MCF 10A (cell line): ENCODE measurements around the gene CCDC201. TPM values are rescaled to one million over a fixed set of nuclear protein-coding genes. Genes with fewer than 3 reads are reported as not detected.
"Not testable (repeated sequence)": the region's sequence is repeated elsewhere in the genome, so short reads cannot be mapped to it uniquely, and the experiment has no call there.

Source experiments
- BruUV-seq: library from RNA; stranded (reverse); fragments of 400-500 nt; replicated peaks from 2 replicates; lab custom pipeline; 2021; lab: Mats Ljungman, UMichigan
- CTCF ChIA-PET: fragments of 300-600 bp; sonication (Branson Sonifier 250); formaldehyde crosslinking; extraction: SDS; loops from one replicate; lab custom pipeline; 2021; ENCODE audit warnings: antibody characterized with exemption, inconsistent platforms; lab: Yijun Ruan, JAX
- POLR2A ChIA-PET: fragments of 300-600, 350-650 bp; sonication (Branson Sonifier 250); formaldehyde crosslinking; extraction: SDS; loops from one replicate; lab custom pipeline; 2020; ENCODE audit warnings: antibody characterized with exemption, inconsistent platforms; lab: Yijun Ruan, JAX
- DNase-seq: peaks from one replicate; pipeline ENCODE4 v3.0.0-alpha.2; 2018; ENCODE audit not compliant: unreplicated experiment
- H3K27ac Mint-ChIP-seq: one replicate; pipeline ENCODE4 v1.8.0; 2022; ENCODE audit warnings: mild to moderate bottlenecking, low read depth, mixed read lengths; ENCODE audit not compliant: unreplicated experiment
- H3K27me3 Mint-ChIP-seq: one replicate; pipeline ENCODE4 v1.8.0; 2022; ENCODE audit warnings: mixed read lengths; ENCODE audit not compliant: insufficient read depth, unreplicated experiment
- H3K36me3 Mint-ChIP-seq: one replicate; pipeline ENCODE4 v1.8.0; 2022; ENCODE audit warnings: mild to moderate bottlenecking, moderate library complexity, mixed read lengths; ENCODE audit not compliant: insufficient read depth, unreplicated experiment
- H3K4me1 Mint-ChIP-seq: one replicate; pipeline ENCODE4 v1.8.0; 2022; ENCODE audit warnings: mixed read lengths; ENCODE audit not compliant: insufficient read depth, unreplicated experiment
- H3K4me3 Mint-ChIP-seq: one replicate; pipeline ENCODE4 v1.8.0; 2022; ENCODE audit warnings: mild to moderate bottlenecking, moderate library complexity, mixed read lengths; ENCODE audit not compliant: unreplicated experiment
- H3K9me3 Mint-ChIP-seq: one replicate; pipeline ENCODE4 v1.8.0; 2022; ENCODE audit warnings: mixed read lengths; ENCODE audit not compliant: unreplicated experiment
- CTCF ChIP-seq: fragments of 200-600 bp; IDR thresholded peaks from one replicate; pipeline ENCODE4 v1.8.0; 2022; ENCODE audit warnings: antibody characterized with exemption, mild to moderate bottlenecking; ENCODE audit not compliant: unreplicated experiment
- intact Hi-C: fragments of 100-400 bp; cut with micrococcal nuclease; formaldehyde crosslinking; loops from 2 replicates; pipeline ENCODE4 v1.14.1; 2022
- total RNA-seq: library from RNA; stranded (reverse); gene quantifications from 2 replicates; pipeline ENCODE4 v1.2.3, GENCODE V29; 2022

Gene CCDC201
- total RNA-seq, 1 experiment from 2014 or later = not detected

GRCh38 chr7:45865594-45866410 is 7.1 kb downstream of the CCDC201 start:
- intact Hi-C loops = no loop called here
- no peak for DNase-seq
- Mint-ChIP-seq H3K9me3 (no peaks in the 10 kb centered on the region), H3K4me3 (no peak overlapping the region), H3K36me3 (no peaks in the 10 kb centered on the region), H3K27ac (no peak overlapping the region), H3K27me3 (no peaks in the 10 kb centered on the region), H3K4me1 (no peaks in the 10 kb centered on the region)
- POLR2A ChIA-PET = interaction anchor here (0.6 kb wide), 1 partner anchor 832 kb away, joined by 3 read pairs; no protein-coding TSS in a partner anchor
- CTCF ChIA-PET = interaction anchor here (0.5 to 1.2 kb wide), 3 partner anchors 25 to 826 kb away, joined by 4 to 5 read pairs (median 5); no protein-coding TSS in a partner anchor
- TF ChIP-seq CTCF = no peak
- no TSS peak for BruUV-seq

GRCh38 chr7:45863715-45864114 is 9.2 kb downstream of the CCDC201 start:
- no peaks in the 10 kb centered on the region for H3K36me3 Mint-ChIP-seq
- H3K9me3 Mint-ChIP-seq = no peaks in the 10 kb centered on the region
- BruUV-seq = no TSS peak
- no peak overlapping the region for H3K27ac Mint-ChIP-seq
- intact Hi-C loops = no loop called here
- no peaks in the 10 kb centered on the region for H3K4me1 Mint-ChIP-seq
- ChIA-PET POLR2A (no interaction called here), CTCF (interaction anchor here (0.7 to 1.1 kb wide), 2 partner anchors 27 to 375 kb away, joined by 3 read pairs; no protein-coding TSS in a partner anchor)
- DNase-seq = no peak
- peaks cover 15% of the 10 kb centered on the region for H3K27me3 Mint-ChIP-seq
- TF ChIP-seq CTCF = no peak
- H3K4me3 Mint-ChIP-seq = no peak overlapping the region

- peaks cover 15% of the 10 kb centered on the region for H3K27me3 Mint-ChIP-seq
- DNase-seq, CTCF ChIA-PET, H3K27ac Mint-ChIP-seq, H3K4me3 Mint-ChIP-seq, H3K9me3 Mint-ChIP-seq, intact Hi-C loops, BruUV-seq, H3K4me1 Mint-ChIP-seq, POLR2A ChIA-PET, H3K36me3 Mint-ChIP-seq: not testable (repeated sequence)
Measured at GRCh38 chr7:45856888-45857287, 16.0 kb downstream of the CCDC201 start.

GRCh38 chr7:45855680-45856079 is 17.2 kb downstream of the CCDC201 start:
- BruUV-seq, H3K4me3 Mint-ChIP-seq, H3K27ac Mint-ChIP-seq, POLR2A ChIA-PET, DNase-seq, H3K9me3 Mint-ChIP-seq, H3K36me3 Mint-ChIP-seq, H3K4me1 Mint-ChIP-seq, intact Hi-C loops: not testable (repeated sequence)
- CTCF ChIA-PET = interaction anchor here (0.8 kb wide), 2 partner anchors 13 to 121 kb away, joined by 3 read pairs; no protein-coding TSS in a partner anchor
- peaks cover 15% of the 10 kb centered on the region for H3K27me3 Mint-ChIP-seq

- H3K4me3 Mint-ChIP-seq, DNase-seq, H3K9me3 Mint-ChIP-seq, H3K27ac Mint-ChIP-seq, POLR2A ChIA-PET, H3K36me3 Mint-ChIP-seq, BruUV-seq, H3K27me3 Mint-ChIP-seq, H3K4me1 Mint-ChIP-seq: not testable (repeated sequence)
- intact Hi-C loops = loop anchor here (5.0 kb wide), 1 partner anchor 86 kb away; no protein-coding TSS in a partner anchor
- CTCF ChIA-PET = interaction anchor here (0.7 to 1.7 kb wide), 4 partner anchors 70 to 698 kb away, joined by 3 to 8 read pairs (median 4); no protein-coding TSS in a partner anchor
Measured at GRCh38 chr7:45853491-45853890, 19.4 kb downstream of the CCDC201 start.

GRCh38 chr7:45852984-45853383 is 19.9 kb downstream of the CCDC201 start:
- H3K36me3 Mint-ChIP-seq, H3K4me1 Mint-ChIP-seq, BruUV-seq, CTCF ChIA-PET, H3K27me3 Mint-ChIP-seq, DNase-seq, POLR2A ChIA-PET, H3K4me3 Mint-ChIP-seq, H3K9me3 Mint-ChIP-seq, H3K27ac Mint-ChIP-seq: not testable (repeated sequence)
- intact Hi-C loops = loop anchor here (5.0 kb wide), 1 partner anchor 86 kb away; no protein-coding TSS in a partner anchor

GRCh38 chr7:45848734-45849133 is 24.1 kb downstream of the CCDC201 start:
- H3K4me1 Mint-ChIP-seq, H3K4me3 Mint-ChIP-seq, H3K9me3 Mint-ChIP-seq, intact Hi-C loops, DNase-seq, H3K27me3 Mint-ChIP-seq, POLR2A ChIA-PET, H3K36me3 Mint-ChIP-seq, BruUV-seq, H3K27ac Mint-ChIP-seq: not testable (repeated sequence)
- CTCF ChIA-PET = interaction anchor here (0.7 kb wide), 1 partner anchor 697 kb away, joined by 3 read pairs; no protein-coding TSS in a partner anchor
